ENCODE data around the gene POLR3E.

- TF ChIP-seq CTCF (conservative IDR thresholded peaks at IDR 0.05; ENCODE audit: low read length) (no peak), EZH2phosphoT487 (IDR thresholded peaks at IDR 0.05; ENCODE audit: borderline replicate concordance, low read depth, low read length) (no peak)
Measured at GRCh38 chr16:22335668-22336246, 38.5 kb downstream of the POLR3E start.

All from OCI-LY7 (cell line).